ENCODE measurements around the gene ENG.
A peak's percentile ranks its signal among the peaks of the same experiment; 100 is the strongest.

Gene ENG

DNA sequence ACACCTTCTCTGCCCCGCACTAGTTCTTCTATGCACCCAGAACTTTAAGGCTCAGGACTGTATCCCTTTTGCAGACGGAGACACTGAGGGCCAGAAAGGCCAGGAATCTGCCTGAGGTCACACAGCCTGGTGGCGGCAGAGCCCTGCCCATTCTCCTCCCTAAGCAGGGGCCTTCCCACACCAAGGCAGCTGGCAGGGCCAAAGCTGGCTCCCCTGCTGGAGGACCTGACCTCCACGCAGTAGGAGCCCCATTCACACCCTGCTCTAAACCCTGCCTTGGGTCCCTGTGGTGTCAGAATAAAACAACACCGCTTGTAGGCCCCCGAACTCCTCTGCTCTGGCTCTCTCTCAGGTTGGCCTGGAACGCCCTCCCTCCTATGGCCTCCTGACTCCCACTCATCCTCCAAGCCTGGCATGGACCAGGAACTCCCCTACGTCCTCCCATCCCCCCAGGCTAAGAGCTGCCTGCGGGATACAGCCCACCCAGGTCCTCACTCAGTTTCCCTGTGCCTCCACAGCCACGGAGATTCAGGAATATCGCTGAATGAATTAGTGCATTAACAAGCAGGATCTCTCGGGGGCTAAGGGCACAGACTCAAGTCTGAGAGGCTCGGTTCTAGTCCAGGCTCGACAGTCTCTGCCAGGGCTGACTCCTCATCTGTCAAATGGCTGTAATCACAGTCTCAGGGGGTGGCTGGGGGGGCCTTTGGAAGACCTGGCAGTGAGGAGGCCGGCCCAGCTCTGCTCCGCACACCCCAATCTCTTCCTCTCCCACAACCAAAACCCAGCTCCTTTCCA, 42.1 kb upstream of the ENG start:
- TF ChIP-seq CTCF (IDR thresholded peaks at IDR 0.05; ENCODE audit: control extremely low read depth, extremely low read depth, low read depth, missing control alignments) = no peak
- ChIA-PET CTCF (interaction anchor here (0.7 to 1.6 kb wide), 5 partner anchors 12 to 162 kb away, joined by 3 to 5 read pairs (median 3); partner anchors contain the start of gene TOR2A), POLR2A (no interaction called here)
- no peak for DNase-seq (ENCODE audit: extremely low spot score)

- TF ChIP-seq CTCF (IDR thresholded peaks at IDR 0.05; ENCODE audit: control extremely low read depth, extremely low read depth, low read depth, missing control alignments) = no peak
- DNase-seq (ENCODE audit: extremely low spot score) = no peak
- CTCF ChIA-PET = interaction anchor here (1.1 to 2.6 kb wide), 6 partner anchors 11 to 393 kb away, joined by 3 to 11 read pairs (median 4); no protein-coding TSS in a partner anchor
- POLR2A ChIA-PET = no interaction called here
Observed at GRCh38 chr9:127895811-127896210, 41.4 kb upstream of the ENG start.

GRCh38 chr9:127893392-127893791, 38.9 kb upstream of the ENG start:
- ChIA-PET POLR2A (interaction anchor here (1.1 kb wide), 1 partner anchor 24 kb away, joined by 3 read pairs; the partner anchor contains the start of gene ST6GALNAC4), CTCF (interaction anchor here (2.6 to 3.6 kb wide), 2 partner anchors 8 to 24 kb away, joined by 11 to 15 read pairs; no protein-coding TSS in a partner anchor)
- no peak for TF ChIP-seq CTCF (IDR thresholded peaks at IDR 0.05; ENCODE audit: control extremely low read depth, extremely low read depth, low read depth, missing control alignments)
- DNase-seq (ENCODE audit: extremely low spot score) = no peak

DNA sequence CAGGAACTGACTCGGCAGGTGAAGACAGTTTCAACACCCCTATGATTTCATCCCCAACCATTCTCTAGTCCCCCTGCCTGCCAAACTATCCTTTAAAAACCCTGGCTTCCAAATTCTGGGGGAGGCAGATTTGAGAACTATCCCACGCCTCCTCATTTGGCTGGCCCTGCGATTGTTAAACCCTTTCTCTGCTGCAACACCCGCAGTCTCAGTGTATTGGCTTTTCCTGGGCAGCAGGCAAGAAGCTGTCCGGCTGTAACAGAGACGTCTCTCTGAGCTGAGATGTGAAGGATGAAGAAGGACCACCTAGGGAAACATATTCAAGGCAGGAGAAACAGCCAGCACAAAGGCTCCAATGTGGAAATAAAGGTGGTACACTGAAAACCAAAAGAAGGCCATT, 38.4 kb upstream of the ENG start:
- TF ChIP-seq CTCF (IDR thresholded peaks at IDR 0.05; ENCODE audit: control extremely low read depth, extremely low read depth, low read depth, missing control alignments) = no peak
- CTCF ChIA-PET = interaction anchor here (0.8 to 3.6 kb wide), 2 partner anchors 23 to 158 kb away, joined by 3 to 15 read pairs; partner anchors contain the start of gene TOR2A
- DNase-seq (ENCODE audit: extremely low spot score) = no peak
- POLR2A ChIA-PET = interaction anchor here (1.1 kb wide), 1 partner anchor 24 kb away, joined by 3 read pairs; the partner anchor contains the start of gene ST6GALNAC4

- CTCF ChIA-PET = interaction anchor here (1.2 to 1.8 kb wide), 6 partner anchors 8 to 31 kb away, joined by 3 to 15 read pairs (median 6); no protein-coding TSS in a partner anchor
- no peak for TF ChIP-seq CTCF (IDR thresholded peaks at IDR 0.05; ENCODE audit: control extremely low read depth, extremely low read depth, low read depth, missing control alignments)
- POLR2A ChIA-PET = interaction anchor here (0.6 kb wide), 1 partner anchor 11 kb away, joined by 6 read pairs; no protein-coding TSS in a partner anchor
- DNase-seq (ENCODE audit: extremely low spot score) = no peak
Observed at GRCh38 chr9:127890053-127890452, 35.6 kb upstream of the ENG start.

- no peak for DNase-seq (ENCODE audit: extremely low spot score)
- POLR2A ChIA-PET = interaction anchor here (0.6 to 0.7 kb wide), 2 partner anchors 14 to 29 kb away, joined by 3 to 4 read pairs; partner anchors contain the start of gene ST6GALNAC4
- peak; percentile 6 for TF ChIP-seq CTCF (IDR thresholded peaks at IDR 0.05; ENCODE audit: control extremely low read depth, extremely low read depth, low read depth, missing control alignments)
- CTCF ChIA-PET = interaction anchor here (0.8 to 2.1 kb wide), 4 partner anchors 16 to 102 kb away, joined by 3 to 7 read pairs (median 6); partner anchors contain the start of gene CDK9
Observed at GRCh38 chr9:127887792-127888191, 33.3 kb upstream of the ENG start.
